GM12878 (cell line): Measurements from ENCODE around the gene GUCY1A1. TPM values are rescaled to one million over a fixed set of nuclear protein-coding genes. Genes with fewer than 3 reads are reported as not detected.
A peak's percentile ranks its signal among the peaks of the same experiment; 100 is the strongest.

Source experiments
- ATAC-seq: fragments of 200-7000 bp; cut with Tn5 transposase; 3 replicates; pipeline ENCODE4 v1.9.1; 2020; ENCODE audit warnings: mild to moderate bottlenecking, moderate library complexity
- BruUV-seq: library from RNA; stranded (reverse); fragments of 400-500 nt; replicated peaks from 2 replicates; lab custom pipeline; 2021; lab: Mats Ljungman, UMichigan
- CTCF ChIA-PET: fragments of 300-600 bp; sonication (Branson Sonifier 250); formaldehyde crosslinking; extraction: SDS; loops from one replicate; lab custom pipeline; 2021; ENCODE audit warnings: inconsistent platforms; lab: Yijun Ruan, JAX
- POLR2A ChIA-PET: fragments of 350-600 bp; formaldehyde crosslinking; extraction: SDS; loops from one replicate; lab custom pipeline; 2021; ENCODE audit warnings: inconsistent platforms; lab: Charles Lee
- RAD21 ChIA-PET: fragments of 300-600 bp; sonication (Branson Sonifier 250); formaldehyde crosslinking; loops from one replicate; lab custom pipeline; 2023; ENCODE audit warnings: antibody characterized with exemption; ENCODE audit not compliant: unreplicated experiment; lab: Charles Lee
- SMC1A ChIA-PET: fragments of 300-600 bp; sonication (Branson Sonifier 250); formaldehyde crosslinking; loops from one replicate; lab custom pipeline; 2023; ENCODE audit not compliant: unreplicated experiment, uncharacterized antibody; lab: Charles Lee
- DNase-seq: peaks from one replicate; pipeline ENCODE4 v3.0.0-alpha.2; 2011; ENCODE audit warnings: low read depth, low spot score
- FAIRE-seq: peaks from 3 replicates; lab custom pipeline; 2011; peaks lifted over from hg19 to GRCh38; lab: Jason Lieb, UNC
- H2AFZ ChIP-seq: 2 replicates; pipeline ENCODE4 v1.6.0; 2011; ENCODE audit warnings: low read depth, low read length, control low read depth; ENCODE audit not compliant: control insufficient read depth
- H3K27ac ChIP-seq: 2 replicates; pipeline ENCODE4 v1.5.1; 2011; ENCODE audit warnings: control low read depth; ENCODE audit not compliant: control insufficient read depth, insufficient read depth
- H3K27me3 ChIP-seq, 2 experiments: replicated peaks in 1 of 2; 2 replicates each; pipeline versions ENCODE4 v1.6.0 to v1.6.1; 2011; ENCODE audit warnings: low read length in 1 of 2; ENCODE audit not compliant: control insufficient read depth in 2 of 2, insufficient read depth in 2 of 2
- H3K36me3 ChIP-seq, 2 experiments: 2 replicates each; pipeline ENCODE4 v1.5.1; 2011; ENCODE audit warnings: low read length in 1 of 2; ENCODE audit not compliant: control insufficient read depth in 2 of 2, insufficient read depth in 2 of 2
- H3K4me1 ChIP-seq: 2 replicates; pipeline ENCODE4 v1.6.1; 2011; ENCODE audit warnings: mild to moderate bottlenecking, low read length, moderate library complexity, mixed read lengths; ENCODE audit not compliant: control insufficient read depth, insufficient read depth
- H3K4me2 ChIP-seq: 2 replicates; pipeline ENCODE4 v1.6.0; 2011; ENCODE audit warnings: control low read depth; ENCODE audit not compliant: control insufficient read depth, insufficient read depth
- H3K4me3 ChIP-seq: fragments of 200-600 bp; sonication (generic); 2 replicates; pipeline ENCODE4 v1.5.1; 2016
- H3K79me2 ChIP-seq: 2 replicates; pipeline ENCODE4 v1.6.0; 2011; ENCODE audit warnings: low read length; ENCODE audit not compliant: control insufficient read depth, insufficient read depth
- H3K9ac ChIP-seq: 2 replicates; pipeline ENCODE4 v1.8.0; 2011; ENCODE audit warnings: low read length, control low read depth, mixed read lengths; ENCODE audit not compliant: control insufficient read depth, insufficient read depth
- H3K9me3 ChIP-seq: replicated peaks from 3 replicates; pipeline ENCODE4 v1.5.1; 2011; ENCODE audit warnings: mild to moderate bottlenecking, low read length; ENCODE audit not compliant: control insufficient read depth, insufficient read depth
- H4K20me1 ChIP-seq: 2 replicates; pipeline ENCODE4 v1.6.0; 2011; ENCODE audit not compliant: control insufficient read depth, insufficient read depth
- ASH2L ChIP-seq: fragments of 300-600, 200-600 bp; sonication (generic); IDR thresholded peaks from 2 replicates; pipeline ENCODE4 v1.6.1; 2017; ENCODE audit warnings: low read depth, mild to moderate bottlenecking, borderline replicate concordance
- BCL11A ChIP-seq: IDR thresholded peaks from 2 replicates; pipeline ENCODE4 v1.6.1; 2011; ENCODE audit warnings: low read depth, low read length
- CHD1 ChIP-seq: IDR thresholded peaks from 2 replicates; pipeline ENCODE4 v1.6.1; 2012; ENCODE audit warnings: low read depth, low read length, improper control_type of control experiment
- CREB1 ChIP-seq: IDR thresholded peaks from 2 replicates; pipeline ENCODE4 v1.6.1; 2012; ENCODE audit warnings: low read depth, mild to moderate bottlenecking, inconsistent platforms
- E2F4 ChIP-seq: IDR thresholded peaks from 2 replicates; pipeline ENCODE4 v1.6.1; 2012; ENCODE audit warnings: low read depth, low read length, improper control_type of control experiment
- EP300 ChIP-seq, 2 experiments: fragments of 150-350 bp in 1 of 2; IDR thresholded peaks; 2 replicates each; pipeline ENCODE4 v1.6.1; 2011 to 2012; ENCODE audit warnings: low read depth in 2 of 2, low read length in 2 of 2, borderline replicate concordance in 1 of 2, improper control_type of control experiment in 1 of 2, inconsistent platforms in 1 of 2; ENCODE audit not compliant: control insufficient read depth in 1 of 2
- ESRRA ChIP-seq: IDR thresholded peaks from 2 replicates; pipeline ENCODE4 v1.6.1; 2012; ENCODE audit warnings: mild to moderate bottlenecking, low read length, improper control_type of control experiment
- HDGF ChIP-seq: fragments of 450-650 bp; IDR thresholded peaks from 2 replicates; pipeline ENCODE4 v1.6.1; 2016; ENCODE audit warnings: antibody characterized with exemption
- MEF2A ChIP-seq: IDR thresholded peaks from 2 replicates; pipeline ENCODE4 v1.6.1; 2011; ENCODE audit warnings: low read depth, mild to moderate bottlenecking, low read length, moderate library complexity; ENCODE audit not compliant: insufficient read depth
- NR2C1 ChIP-seq: fragments of 450-650 bp; IDR thresholded peaks from 2 replicates; pipeline ENCODE4 v1.6.1; 2017; ENCODE audit warnings: antibody characterized with exemption, mild to moderate bottlenecking, moderate library complexity
- RAD51 ChIP-seq: fragments of 450-650 bp; IDR thresholded peaks from 2 replicates; pipeline ENCODE4 v1.6.1; 2016; ENCODE audit warnings: moderate library complexity, mild to moderate bottlenecking, inconsistent platforms
- RUNX3 ChIP-seq: IDR thresholded peaks from 2 replicates; pipeline ENCODE4 v1.6.1; 2012; ENCODE audit warnings: low read length, inconsistent platforms
- SIN3A ChIP-seq: IDR thresholded peaks from 2 replicates; pipeline ENCODE4 v1.6.1; 2012; ENCODE audit warnings: low read depth, low read length, improper control_type of control experiment
- SMARCA5 ChIP-seq: fragments of 450-650 bp; IDR thresholded peaks from 2 replicates; pipeline ENCODE4 v1.6.1; 2017; ENCODE audit warnings: mild to moderate bottlenecking
- WGBS: methylation state at CpG from one replicate; pipeline ENCODE4 v1.1.6; 2016; ENCODE audit warnings: low lambda C conversion rate; ENCODE audit not compliant: insufficient replicate concordance, insufficient coverage; ENCODE audit errors: missing lambda C conversion rate; 5-methylcytosine and 5-hydroxymethylcytosine counted together
- in situ Hi-C: fragments of 300-500 bp; cut with MboI; formaldehyde crosslinking; loops from 9 replicates; pipeline ENCODE4 v1.14.3; 2018; ENCODE audit warnings: mixed read lengths
- intact Hi-C: fragments of 100-400 bp; cut with micrococcal nuclease; formaldehyde crosslinking; loops from one replicate; pipeline ENCODE4 v1.14.2; 2022; ENCODE audit not compliant: unreplicated experiment
- polyA plus RNA-seq, 11 experiments: library from polyadenylated mRNA; depleted of rRNA in 4 of 11; unstranded in 6 of 11; stranded (reverse) in 5 of 11; fragments of >200 nt; fragmentation: Nextera tagmentation in 4 of 11; fragmentation: Illumina TruSeq in 1 of 11; extraction: Ambion mirVana in 4 of 11; extraction: Trizol in 1 of 11; gene quantifications; 1 replicate in 1 of 11; 2 replicates in 10 of 11; pipeline versions ENCODE4 v1.2.1 to v1.2.3, GENCODE V29; 2011 to 2016; ENCODE audit warnings: inconsistent platforms in 2 of 11, missing spikeins in 2 of 11, low read depth in 1 of 11
- total RNA-seq, 4 experiments: library from RNA; depleted of rRNA in 3 of 4; stranded (reverse); fragments of >200 nt in 3 of 4; fragmentation: Illumina TruSeq in 1 of 4; extraction: Trizol in 1 of 4; gene quantifications; 2 replicates each; pipeline versions ENCODE4 v1.2.1 to v1.2.3, GENCODE V29; 2013 to 2021
- TF ChIP-seq, protein P1 (sequence below): fragments of 450-650 bp; IDR thresholded peaks from 2 replicates; pipeline ENCODE4 v1.6.1; 2017; ENCODE audit warnings: antibody characterized with exemption, mild to moderate bottlenecking, moderate library complexity

The GUCY1A1 gene
- total and polyA plus RNA-seq, 10 of the 15 experiments (the other 5 are each of a cell fraction or from before 2014, with no cell fraction given), result 0.44 to 22.6 (median 0.55) TPM

GRCh38 chr4:155693015-155693663 is 26.5 kb downstream of the GUCY1A1 start:
- no peaks in the 10 kb centered on the region for H3K9me3 ChIP-seq
- WGBS, result 34% methylated on average over 4 of the region's 4 CpGs
- no peak for FAIRE-seq
- SMC1A ChIA-PET, result interaction anchor here (0.7 to 8.4 kb wide), 14 partner anchors 8 to 250 kb away, joined by 3 to 52 read pairs (median 4); no protein-coding TSS in a partner anchor
- no peak overlapping the region for H3K9ac ChIP-seq
- no peak overlapping the region for H3K4me2 ChIP-seq
- TF ChIP-seq MEF2A (no peak), NR2C1 (no peak), ESRRA (no peak), RUNX3 (no peak), BCL11A (no peak), RAD51 (no peak), CREB1 (no peak), SMARCA5 (no peak), CHD1 (no peak), HDGF (no peak), ASH2L (no peak), SIN3A (no peak), E2F4 (no peak), EP300 (IDR thresholded peaks at IDR 0.05; ENCODE audit: borderline replicate concordance in 1 of 2, control insufficient read depth in 1 of 2, low read depth in 2 of 2, low read length in 2 of 2) (no peak)
- TF ChIP-seq, protein P1, sequence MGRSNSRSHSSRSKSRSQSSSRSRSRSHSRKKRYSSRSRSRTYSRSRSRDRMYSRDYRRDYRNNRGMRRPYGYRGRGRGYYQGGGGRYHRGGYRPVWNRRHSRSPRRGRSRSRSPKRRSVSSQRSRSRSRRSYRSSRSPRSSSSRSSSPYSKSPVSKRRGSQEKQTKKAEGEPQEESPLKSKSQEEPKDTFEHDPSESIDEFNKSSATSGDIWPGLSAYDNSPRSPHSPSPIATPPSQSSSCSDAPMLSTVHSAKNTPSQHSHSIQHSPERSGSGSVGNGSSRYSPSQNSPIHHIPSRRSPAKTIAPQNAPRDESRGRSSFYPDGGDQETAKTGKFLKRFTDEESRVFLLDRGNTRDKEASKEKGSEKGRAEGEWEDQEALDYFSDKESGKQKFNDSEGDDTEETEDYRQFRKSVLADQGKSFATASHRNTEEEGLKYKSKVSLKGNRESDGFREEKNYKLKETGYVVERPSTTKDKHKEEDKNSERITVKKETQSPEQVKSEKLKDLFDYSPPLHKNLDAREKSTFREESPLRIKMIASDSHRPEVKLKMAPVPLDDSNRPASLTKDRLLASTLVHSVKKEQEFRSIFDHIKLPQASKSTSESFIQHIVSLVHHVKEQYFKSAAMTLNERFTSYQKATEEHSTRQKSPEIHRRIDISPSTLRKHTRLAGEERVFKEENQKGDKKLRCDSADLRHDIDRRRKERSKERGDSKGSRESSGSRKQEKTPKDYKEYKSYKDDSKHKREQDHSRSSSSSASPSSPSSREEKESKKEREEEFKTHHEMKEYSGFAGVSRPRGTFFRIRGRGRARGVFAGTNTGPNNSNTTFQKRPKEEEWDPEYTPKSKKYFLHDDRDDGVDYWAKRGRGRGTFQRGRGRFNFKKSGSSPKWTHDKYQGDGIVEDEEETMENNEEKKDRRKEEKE, result no peak
- TF ChIP-seq, all 136 proteins: peak for 0
- DNase-seq (no peak), ATAC-seq (peak; percentile 25; the same call in 2 of the 3 replicates)
- no peaks in the 10 kb centered on the region for H3K4me1 ChIP-seq
- intact Hi-C loops, result no loop called here
- BruUV-seq, result no TSS peak
- in situ Hi-C loops, result no loop called here
- H3K27me3 ChIP-seq, result no peaks in the 10 kb centered on the region
- no peak overlapping the region for H2AFZ ChIP-seq
- ChIA-PET CTCF (interaction anchor here (0.7 to 2.2 kb wide), 5 partner anchors 11 to 1476 kb away, joined by 3 to 9 read pairs (median 3); no protein-coding TSS in a partner anchor), RAD21 (interaction anchor here (1.6 to 3.3 kb wide), 4 partner anchors 11 to 66 kb away, joined by 3 to 14 read pairs (median 8); partner anchors contain the start of gene GUCY1B1), POLR2A (interaction anchor here (0.6 to 1.8 kb wide), 5 partner anchors 9 to 1104 kb away, joined by 3 to 8 read pairs (median 3); no protein-coding TSS in a partner anchor)
- no peaks in the 10 kb centered on the region for H3K79me2 ChIP-seq
- H4K20me1 ChIP-seq, result no peaks in the 10 kb centered on the region
- H3K36me3 ChIP-seq, result no peaks in the 10 kb centered on the region
- no peak overlapping the region for H3K27ac ChIP-seq
- no peak overlapping the region for H3K4me3 ChIP-seq
